TTC549 (cell line): Measurements from ENCODE around the gene ZNF844.
"Not testable (repeated sequence)": the region's sequence is repeated elsewhere in the genome, so short reads cannot be mapped to it uniquely, and the experiment has no call there.

ENCODE experiments used
- FAIRE-seq: peaks from 2 replicates; lab custom pipeline; 2012; peaks lifted over from hg19 to GRCh38; lab: Jason Lieb, UNC

The ZNF844 gene

GRCh38 chr19:12092956-12093355 is 28.4 kb downstream of the ZNF844 start:
- no peak for FAIRE-seq

GRCh38 chr19:12093777-12094176 is 29.2 kb downstream of the ZNF844 start:
- FAIRE-seq = no peak

GRCh38 chr19:12095111-12095790 is 30.7 kb downstream of the ZNF844 start:
- FAIRE-seq = no peak

- no peak for FAIRE-seq
Measured at GRCh38 chr19:12098040-12098439, 33.5 kb downstream of the ZNF844 start.

GRCh38 chr19:12103909-12104308 is 39.4 kb downstream of the ZNF844 start:
- not testable (repeated sequence) for FAIRE-seq

GRCh38 chr19:12111176-12111575 is 46.6 kb downstream of the ZNF844 start:
- FAIRE-seq = no peak

- no peak for FAIRE-seq
Measured at GRCh38 chr19:12111943-12112637, 47.6 kb downstream of the ZNF844 start.

GRCh38 chr19:12112701-12113100 is 48.2 kb downstream of the ZNF844 start:
- no peak for FAIRE-seq

GRCh38 chr19:12113121-12113520 is 48.6 kb downstream of the ZNF844 start:
- FAIRE-seq = no peak

- FAIRE-seq = no peak
Measured at GRCh38 chr19:12117201-12117970, 52.9 kb downstream of the ZNF844 start.

GRCh38 chr19:12126707-12127106 is 62.2 kb downstream of the ZNF844 start:
- FAIRE-seq = no peak
